Urinary bladder (tissue), 4 donors: ENCODE results near the gene GIGYF2. TPM values are rescaled to one million over a fixed set of nuclear protein-coding genes. Genes with fewer than 3 reads are reported as not detected.

Experiments used
- DNase-seq: peaks from one replicate; pipeline ENCODE4 v3.0.0-alpha.2; 2015; ENCODE audit errors: extremely low spot score
- H3K27ac ChIP-seq: one replicate; pipeline ENCODE4 v1.5.1; 2013; ENCODE audit warnings: low read depth, mild to moderate bottlenecking, moderate library complexity
- H3K36me3 ChIP-seq: one replicate; pipeline ENCODE4 v1.6.1; 2013; ENCODE audit warnings: mild to moderate bottlenecking, moderate library complexity; ENCODE audit not compliant: insufficient read depth
- H3K4me1 ChIP-seq: one replicate; pipeline ENCODE4 v1.6.1; 2013; ENCODE audit warnings: mild to moderate bottlenecking, moderate library complexity; ENCODE audit not compliant: insufficient read depth
- H3K4me3 ChIP-seq: one replicate; pipeline ENCODE4 v1.5.1; 2013; ENCODE audit warnings: low read depth, low read length
- WGBS: extraction: QIAGEN DNeasy Blood & Tissue Kit; methylation state at CpG from one replicate; pipeline ENCODE4 v1.1.7; 2013; 5-methylcytosine and 5-hydroxymethylcytosine counted together
- polyA plus RNA-seq: library from polyadenylated mRNA; stranded (reverse); fragments of 200-250 nt; gene quantifications from one replicate; pipeline ENCODE4 v1.2.3, GENCODE V29; 2013
- total RNA-seq: library from RNA; depleted of rRNA; stranded (reverse); fragments of >200 nt; gene quantifications from one replicate; pipeline ENCODE4 v1.2.3, GENCODE V29; 2014
- donor health status: healthy with polysubstance abuse.
- donor health status: healthy.

GIGYF2 gene
- total and polyA plus RNA-seq, 2 donors = 29.3 to 121 TPM

DNA sequence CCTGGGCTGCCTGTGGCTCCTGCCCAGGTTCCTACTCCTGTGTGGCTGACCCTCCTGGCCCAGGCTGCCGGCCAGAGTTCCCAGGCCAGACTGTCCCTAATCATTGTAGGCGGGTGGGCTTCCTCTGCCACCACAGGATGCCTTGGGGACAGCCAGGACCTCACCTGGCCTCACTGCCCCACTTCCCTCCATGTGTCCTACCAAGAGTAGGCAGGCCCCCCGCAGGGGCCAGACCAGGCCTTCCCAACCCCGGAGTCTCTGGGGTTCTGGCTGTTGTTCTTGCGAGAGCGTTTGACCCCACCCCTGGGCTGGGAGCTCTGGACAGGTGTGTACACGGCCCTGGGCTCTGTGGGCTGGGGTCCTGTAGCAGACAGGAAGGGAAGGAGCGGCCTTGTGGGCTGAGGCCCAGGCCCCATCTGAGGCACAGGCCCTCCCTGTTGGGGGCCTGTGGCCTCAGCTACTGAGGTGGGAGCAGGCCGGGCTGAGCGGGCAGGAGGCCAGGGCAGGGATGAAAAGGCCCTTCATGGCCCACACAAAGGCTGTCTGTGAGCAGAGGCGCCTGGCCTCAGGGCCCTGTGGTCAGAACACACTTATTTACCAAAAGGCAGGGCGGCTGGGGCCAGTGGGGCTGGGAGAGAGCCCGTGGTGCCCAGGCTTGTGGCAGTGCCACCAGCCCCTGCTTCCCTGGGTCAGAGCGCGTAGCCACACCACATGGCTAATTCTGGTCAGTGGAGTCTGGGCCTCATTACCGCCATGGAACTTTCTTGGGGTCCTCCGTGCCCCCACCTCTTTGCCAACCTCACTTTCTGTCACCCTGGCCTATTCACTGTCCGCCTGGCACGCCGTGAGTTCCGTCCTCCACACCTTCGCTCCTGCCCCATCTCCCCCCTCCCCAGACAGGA, 175.0 kb downstream of the GIGYF2 start:
- DNase-seq = no peak
- no peak overlapping the region for H3K4me3 ChIP-seq
- 86% methylated on average over 22 of the region's 22 CpGs for WGBS

DNA sequence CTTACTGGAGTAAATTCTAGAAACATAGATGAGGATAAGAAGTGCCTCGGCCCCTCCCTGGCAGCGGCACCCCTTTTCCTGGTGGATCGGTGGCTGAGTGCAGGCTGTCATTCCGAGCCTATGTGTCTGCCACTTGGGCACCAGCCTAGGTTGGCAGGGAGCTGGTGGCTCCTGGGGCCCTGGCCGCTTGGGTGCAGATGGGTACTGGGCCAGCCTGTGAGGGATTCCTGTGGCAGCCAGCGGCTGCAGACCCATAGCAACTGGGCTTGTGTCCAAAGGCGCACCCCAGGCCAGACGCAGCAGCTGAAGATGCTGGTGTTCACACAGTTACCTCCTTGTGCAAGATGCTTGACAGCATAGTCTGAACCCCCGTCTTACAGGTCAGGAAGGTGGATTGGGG, 175.7 kb downstream of the GIGYF2 start:
- 88% methylated on average over 9 of the region's 9 CpGs for WGBS
- Histone ChIP-seq H3K4me1 (no peaks in the 10 kb centered on the region), H3K36me3 (no peaks in the 10 kb centered on the region), H3K4me3 (no peak overlapping the region), H3K27ac (no peak overlapping the region)
- no peak for DNase-seq

More for the DNA sequence above, 175.0 kb downstream of the GIGYF2 start:
- Histone ChIP-seq H3K36me3 (no peaks in the 10 kb centered on the region), H3K27ac (no peak overlapping the region), H3K4me1 (no peaks in the 10 kb centered on the region)

GRCh38 chr2:232873292-232873908, 176.3 kb downstream of the GIGYF2 start:
- 91% methylated on average over 14 of the region's 14 CpGs for WGBS
- H3K36me3 ChIP-seq = no peaks in the 10 kb centered on the region
- H3K4me1 ChIP-seq = no peaks in the 10 kb centered on the region
- no peak overlapping the region for H3K27ac ChIP-seq
- H3K4me3 ChIP-seq = no peak overlapping the region
- no peak for DNase-seq

DNA sequence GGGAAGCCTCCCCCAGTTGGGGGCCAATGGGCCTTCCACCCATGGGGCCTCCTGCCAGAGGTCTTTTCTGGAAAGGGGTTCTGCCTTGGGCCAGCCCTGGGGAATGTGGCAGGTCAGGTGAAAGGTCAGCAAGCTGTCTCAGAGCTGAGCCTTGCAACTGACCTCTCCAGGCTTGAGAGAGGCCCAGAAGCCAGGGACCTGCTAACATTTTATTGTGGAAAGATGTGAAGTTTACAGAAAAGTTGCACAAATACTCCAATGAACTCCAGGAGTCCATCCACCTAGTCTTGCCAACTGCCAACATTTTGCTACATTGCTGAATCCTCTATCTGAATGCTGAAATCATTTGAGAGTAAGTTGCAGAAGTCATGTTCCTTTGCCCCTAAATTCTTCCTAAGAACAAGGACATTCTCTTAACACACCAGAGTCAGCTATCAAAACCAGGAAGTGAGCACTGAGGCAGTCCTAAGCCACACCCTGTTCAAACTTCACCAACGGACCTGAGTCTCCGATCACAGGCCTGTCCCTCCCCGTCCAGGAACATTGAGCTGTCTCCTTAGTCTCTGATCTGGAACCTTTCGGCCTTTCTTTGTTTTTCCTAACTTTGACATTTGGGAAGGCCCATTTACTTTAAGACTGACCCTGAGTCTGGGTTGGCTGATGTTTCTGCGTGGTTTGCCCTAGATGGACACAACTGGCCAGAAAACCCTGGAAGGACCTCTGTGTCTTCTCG, 176.9 kb downstream of the GIGYF2 start:
- H3K4me3 ChIP-seq = no peak overlapping the region
- H3K27ac ChIP-seq = no peak overlapping the region
- DNase-seq = no peak
- H3K36me3 ChIP-seq = no peaks in the 10 kb centered on the region
- WGBS = 88% methylated on average over 6 of the region's 6 CpGs
- no peaks in the 10 kb centered on the region for H3K4me1 ChIP-seq

DNA sequence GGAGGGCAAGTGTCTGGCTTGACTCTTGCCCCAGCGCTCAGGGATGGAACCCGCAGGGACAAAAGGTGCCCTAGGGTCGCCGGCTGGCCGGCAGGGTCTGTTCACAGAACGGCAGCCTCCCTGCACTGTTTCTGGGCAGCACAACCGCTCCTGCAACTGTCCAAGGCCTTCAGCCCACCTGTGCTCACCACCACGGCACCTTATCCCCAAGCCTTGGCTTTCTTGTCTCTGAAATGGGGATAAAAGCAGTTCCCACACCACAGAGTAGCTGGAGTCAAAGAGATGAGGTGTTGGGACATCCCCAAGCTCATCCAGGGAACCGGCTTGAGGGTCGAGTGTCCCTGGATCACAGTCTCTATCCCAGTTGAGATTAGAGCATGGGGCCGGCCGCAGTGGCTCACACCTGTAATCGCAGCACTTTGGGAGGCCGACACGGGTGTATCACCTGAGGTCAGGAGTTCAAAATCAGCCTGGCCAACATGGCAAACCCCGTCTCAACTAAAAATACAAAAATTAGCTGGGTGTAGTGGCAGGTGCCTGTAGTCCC, 177.6 kb downstream of the GIGYF2 start:
- H3K27ac ChIP-seq = no peak overlapping the region
- H3K4me3 ChIP-seq = no peak overlapping the region
- 93% methylated on average over 16 of the region's 16 CpGs for WGBS
- H3K36me3 ChIP-seq = no peaks in the 10 kb centered on the region
- no peaks in the 10 kb centered on the region for H3K4me1 ChIP-seq
- no peak for DNase-seq

DNA sequence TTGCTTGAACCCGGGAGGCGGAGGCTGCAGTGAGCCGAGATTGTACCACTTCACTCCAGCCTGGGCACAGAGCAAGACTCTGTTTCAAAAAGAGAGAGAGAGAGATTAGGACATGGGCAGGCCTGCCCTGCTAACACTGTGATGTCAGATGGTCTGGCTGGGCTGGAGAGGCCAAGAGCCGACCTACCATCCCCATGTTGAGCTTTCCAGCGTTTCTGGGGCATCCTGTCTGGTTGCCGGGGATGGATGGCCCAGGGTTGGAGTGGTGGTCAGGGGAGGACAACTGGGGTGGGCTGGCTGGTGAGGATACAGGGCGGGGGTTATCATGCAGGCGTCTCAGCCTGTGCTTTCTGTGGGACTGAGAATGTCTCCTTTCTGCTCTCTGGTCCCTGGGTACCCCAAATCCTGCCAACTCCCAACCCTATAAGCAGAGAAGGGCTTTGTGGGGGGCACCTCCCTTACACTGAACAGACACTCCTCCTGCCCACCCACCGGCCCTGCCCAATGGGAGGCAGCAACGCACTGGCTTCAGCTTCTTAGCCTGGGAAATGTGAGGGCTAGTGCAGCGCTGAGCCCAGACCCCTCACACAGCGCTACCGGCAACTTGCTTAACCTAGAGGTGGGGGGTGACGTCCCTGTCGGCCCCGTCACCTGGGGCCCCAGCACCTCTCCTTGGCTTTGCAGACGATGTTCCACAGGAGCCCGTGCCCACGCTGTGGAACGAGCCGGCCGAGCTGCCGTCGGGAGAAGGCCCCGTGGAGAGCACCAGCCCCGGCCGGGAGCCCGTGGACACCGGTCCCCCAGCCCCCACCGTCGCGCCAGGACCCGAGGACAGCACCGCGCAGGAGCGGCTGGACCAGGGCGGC, 178.4 kb downstream of the GIGYF2 start:
- Histone ChIP-seq H3K27ac (no peak overlapping the region), H3K4me1 (no peaks in the 10 kb centered on the region), H3K4me3 (peak overlapping the region; percentile 39), H3K36me3 (no peaks in the 10 kb centered on the region)
- no peak for DNase-seq
- 21% methylated on average over 36 of the region's 37 CpGs for WGBS

GRCh38 chr2:232876161-232876977, 179.2 kb downstream of the GIGYF2 start:
- Histone ChIP-seq H3K4me1 (no peaks in the 10 kb centered on the region), H3K36me3 (no peaks in the 10 kb centered on the region), H3K4me3 (peak overlapping the region; percentile 39), H3K27ac (no peak overlapping the region)
- DNase-seq = no peak
- under 1% methylated on average over 115 of the region's 119 CpGs for WGBS

- no peaks in the 10 kb centered on the region for H3K36me3 ChIP-seq
- DNase-seq = no peak
- no peaks in the 10 kb centered on the region for H3K4me1 ChIP-seq
- H3K4me3 ChIP-seq = peak overlapping the region; percentile 39
- no peak overlapping the region for H3K27ac ChIP-seq
- 24% methylated on average over 21 of the region's 21 CpGs for WGBS
Measured at GRCh38 chr2:232876978-232877441, 179.9 kb downstream of the GIGYF2 start.

DNA sequence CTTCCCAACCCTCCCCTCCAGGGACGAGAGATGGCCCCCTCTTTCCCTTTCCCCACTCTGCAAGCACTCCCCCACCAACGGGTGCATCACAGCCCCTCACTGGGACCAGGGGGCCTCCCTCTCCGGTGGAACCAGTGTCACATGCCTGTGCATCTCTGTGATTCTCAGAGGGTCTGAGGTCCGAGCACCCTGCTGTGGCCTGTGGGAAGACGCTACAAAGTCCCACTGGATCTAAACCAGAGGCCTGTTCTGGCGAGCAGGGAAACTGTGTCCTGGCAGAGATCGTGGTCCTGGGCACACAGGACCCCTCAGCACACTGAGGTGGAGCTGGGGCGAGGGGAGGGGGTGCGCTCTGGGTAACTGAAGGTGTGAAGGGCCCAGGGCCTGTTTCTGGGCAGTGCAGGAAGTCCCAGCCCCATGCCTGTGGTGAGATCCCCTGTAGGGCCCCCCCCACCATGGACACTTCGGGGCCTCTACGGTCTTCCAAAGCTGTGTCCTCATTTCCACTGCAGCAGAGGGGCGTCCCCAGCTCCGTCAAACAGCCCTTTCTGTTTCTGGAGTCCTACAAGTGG, 180.9 kb downstream of the GIGYF2 start:
- Histone ChIP-seq H3K4me1 (no peaks in the 10 kb centered on the region), H3K36me3 (no peaks in the 10 kb centered on the region), H3K27ac (no peak overlapping the region), H3K4me3 (no peak overlapping the region)
- 96% methylated on average over 13 of the region's 13 CpGs for WGBS
- no peak for DNase-seq

- WGBS = 88% methylated on average over 20 of the region's 20 CpGs
- DNase-seq = no peak
- H3K4me3 ChIP-seq = no peak overlapping the region
- H3K36me3 ChIP-seq = no peaks in the 10 kb centered on the region
- no peaks in the 10 kb centered on the region for H3K4me1 ChIP-seq
- no peak overlapping the region for H3K27ac ChIP-seq
Measured at GRCh38 chr2:232878855-232879617, 181.9 kb downstream of the GIGYF2 start.

DNA sequence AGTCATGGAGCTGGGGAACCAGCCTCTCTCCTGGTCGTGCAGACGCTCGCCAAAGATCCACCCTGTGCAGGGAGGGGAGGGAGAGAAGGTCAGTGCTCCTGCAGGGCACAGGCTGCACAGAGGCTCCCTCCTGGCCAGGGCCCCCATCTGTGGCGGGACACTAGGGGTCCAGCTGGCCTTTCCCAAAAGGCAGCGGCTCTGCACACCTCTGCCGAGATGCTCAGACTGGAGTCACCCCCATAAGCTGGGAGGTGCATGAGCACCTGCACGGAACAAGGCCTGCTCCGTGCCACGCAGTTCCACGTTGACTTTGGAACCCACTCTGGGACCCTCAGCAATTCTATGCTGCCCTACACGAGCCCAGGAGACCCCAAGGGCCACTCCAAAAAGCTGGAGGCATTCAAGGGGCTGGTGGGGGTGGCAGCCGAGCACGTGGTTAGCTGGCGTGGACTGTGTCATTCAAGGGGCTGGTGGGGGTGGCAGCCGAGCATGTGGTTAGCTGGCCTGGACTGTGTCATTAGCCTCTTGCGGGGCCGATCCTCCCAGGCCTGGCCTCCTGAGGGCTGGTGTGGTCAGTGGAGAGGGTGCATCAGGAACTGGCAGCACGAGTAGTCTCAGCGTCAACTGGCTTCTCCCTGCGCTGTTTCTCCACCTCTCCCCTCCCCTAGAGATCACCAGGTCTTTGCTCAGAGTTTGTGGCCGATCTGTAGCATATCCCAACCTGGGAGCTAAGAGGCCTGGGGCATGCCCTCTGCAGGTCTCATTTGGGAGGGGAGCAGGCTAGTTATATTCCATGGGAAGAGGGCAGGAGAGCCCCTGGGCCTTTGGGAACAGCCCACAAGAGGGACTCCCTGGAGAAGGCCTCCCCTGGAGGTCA, 182.7 kb downstream of the GIGYF2 start:
- WGBS = 84% methylated on average over 21 of the region's 21 CpGs
- no peak for DNase-seq
- Histone ChIP-seq H3K4me3 (no peak overlapping the region), H3K36me3 (no peaks in the 10 kb centered on the region), H3K27ac (no peak overlapping the region), H3K4me1 (no peaks in the 10 kb centered on the region)
